ENCODE results near the gene OSBP2. TPM values are rescaled to one million over a fixed set of nuclear protein-coding genes. Genes with fewer than 3 reads are reported as not detected.

OSBP2 gene
- total RNA-seq, 2 experiments from 2014 or later, result 1.2 to 1.6 TPM

DNA sequence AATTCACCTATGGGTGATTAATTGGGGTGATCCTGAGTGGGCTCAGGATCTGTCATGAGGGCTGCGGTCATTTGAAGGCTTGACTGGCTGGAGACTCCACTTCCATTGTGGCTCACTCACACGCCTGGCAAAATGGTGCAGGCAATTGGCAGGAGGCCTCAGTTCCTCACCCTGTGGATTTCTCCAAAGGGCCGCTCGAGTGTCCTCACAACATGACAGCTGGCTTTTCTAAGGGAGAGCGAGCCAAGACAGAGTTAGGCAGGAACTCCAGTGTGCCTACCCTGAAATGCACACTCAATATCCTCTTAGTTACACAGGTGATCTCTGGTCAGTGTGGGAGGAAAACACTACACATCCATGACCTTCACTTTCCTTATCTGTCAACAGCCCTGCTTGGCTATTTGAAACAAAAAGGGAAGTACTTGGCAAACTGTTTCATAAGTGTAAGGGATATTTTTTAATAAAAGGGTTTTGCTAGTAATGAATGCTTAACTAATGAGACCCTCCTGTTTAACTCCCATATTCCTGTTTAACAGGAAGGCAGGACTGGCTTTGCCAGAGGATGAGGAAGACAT, 25.7 kb downstream of the OSBP2 start:
- intact Hi-C loops (cut with DNase I, micrococcal nuclease), result no loop called here
- no peaks in the 10 kb centered on the region for H3K9me3 ChIP-seq (ENCODE audit: control insufficient read depth in 1 of 2, insufficient read depth in 1 of 2, low read length in 2 of 2)
- no peak overlapping the region for H3K4me3 Mint-ChIP-seq
- no peaks in the 10 kb centered on the region for H3K4me1 ChIP-seq (ENCODE audit: insufficient read depth, low read length)
- H3K27ac ChIP-seq (ENCODE audit: low read depth in 1 of 2, low read length in 2 of 2), result no peak overlapping the region
- ATAC-seq (ENCODE audit: poor library complexity) (no peak), DNase-seq (no peak)
- TF ChIP-seq CTCF (IDR thresholded peaks at IDR 0.05), result no peak
- no peak overlapping the region for H3K4me3 ChIP-seq (ENCODE audit: low read length)
- no peaks in the 10 kb centered on the region for H3K4me1 Mint-ChIP-seq (ENCODE audit: low read depth)
- POLR2A ChIA-PET, result interaction anchor here (0.6 kb wide), 1 partner anchor 53 kb away, joined by 3 read pairs; the partner anchor contains the start of gene DUSP18
- H3K27ac Mint-ChIP-seq, result no peak overlapping the region
- H3K9me3 Mint-ChIP-seq, result no peaks in the 10 kb centered on the region
- H3K27me3 Mint-ChIP-seq, result no peaks in the 10 kb centered on the region
- CTCF ChIA-PET, result no interaction called here
- H3K27me3 ChIP-seq (ENCODE audit: control insufficient read depth in 1 of 2, insufficient read depth in 2 of 2, low read length in 2 of 2), result no peaks in the 10 kb centered on the region
- no peaks in the 10 kb centered on the region for H3K36me3 ChIP-seq (ENCODE audit: insufficient read depth, low read length)
- H3K36me3 Mint-ChIP-seq (ENCODE audit: low read depth), result no peaks in the 10 kb centered on the region

- Histone ChIP-seq H3K36me3 (ENCODE audit: insufficient read depth, low read length) (no peaks in the 10 kb centered on the region), H3K27me3 (ENCODE audit: control insufficient read depth in 1 of 2, insufficient read depth in 2 of 2, low read length in 2 of 2) (no peaks in the 10 kb centered on the region), H3K9me3 (ENCODE audit: control insufficient read depth in 1 of 2, insufficient read depth in 1 of 2, low read length in 2 of 2) (no peaks in the 10 kb centered on the region), H3K27ac (ENCODE audit: low read depth in 1 of 2, low read length in 2 of 2) (no peak overlapping the region), H3K4me3 (ENCODE audit: low read length) (no peak overlapping the region), H3K4me1 (ENCODE audit: insufficient read depth, low read length) (no peaks in the 10 kb centered on the region)
- TF ChIP-seq CTCF (IDR thresholded peaks at IDR 0.05), result no peak
- Mint-ChIP-seq H3K4me3 (no peak overlapping the region), H3K27ac (no peak overlapping the region), H3K4me1 (ENCODE audit: low read depth) (no peaks in the 10 kb centered on the region), H3K9me3 (no peaks in the 10 kb centered on the region), H3K27me3 (no peaks in the 10 kb centered on the region), H3K36me3 (ENCODE audit: low read depth) (no peaks in the 10 kb centered on the region)
- ChIA-PET POLR2A (no interaction called here), CTCF (no interaction called here)
- ATAC-seq (ENCODE audit: poor library complexity) (no peak), DNase-seq (no peak)
- intact Hi-C loops (cut with DNase I, micrococcal nuclease), result no loop called here
Measured at GRCh38 chr22:30721741-30722140, 27.1 kb downstream of the OSBP2 start.

GRCh38 chr22:30728826-30729225, 34.2 kb downstream of the OSBP2 start:
- H3K36me3 Mint-ChIP-seq (ENCODE audit: low read depth), result no peaks in the 10 kb centered on the region
- H3K27me3 Mint-ChIP-seq, result peaks cover 4% of the 10 kb centered on the region
- ATAC-seq (ENCODE audit: poor library complexity), result no peak
- Histone ChIP-seq H3K36me3 (ENCODE audit: insufficient read depth, low read length) (no peaks in the 10 kb centered on the region), H3K4me3 (ENCODE audit: low read length) (no peak overlapping the region), H3K9me3 (ENCODE audit: control insufficient read depth in 1 of 2, insufficient read depth in 1 of 2, low read length in 2 of 2) (no peaks in the 10 kb centered on the region), H3K4me1 (ENCODE audit: insufficient read depth, low read length) (no peaks in the 10 kb centered on the region), H3K27ac (ENCODE audit: low read depth in 1 of 2, low read length in 2 of 2) (no peak overlapping the region), H3K27me3 (ENCODE audit: control insufficient read depth in 1 of 2, insufficient read depth in 2 of 2, low read length in 2 of 2) (no peaks in the 10 kb centered on the region)
- no peak for DNase-seq
- CTCF ChIA-PET, result no interaction called here
- no peak overlapping the region for H3K27ac Mint-ChIP-seq
- no peaks in the 10 kb centered on the region for H3K9me3 Mint-ChIP-seq
- H3K4me1 Mint-ChIP-seq (ENCODE audit: low read depth), result no peaks in the 10 kb centered on the region
- intact Hi-C loops (cut with DNase I, micrococcal nuclease), result no loop called here
- no peak overlapping the region for H3K4me3 Mint-ChIP-seq
- no peak for TF ChIP-seq CTCF (IDR thresholded peaks at IDR 0.05)
- POLR2A ChIA-PET, result no interaction called here
